Activated CD4-positive, alpha-beta T cell treated with anti-CD3 and anti-CD28 coated beads, Interleukin-2, amount 50 U/mL, for 16 hours (primary cell): ENCODE data around the gene ROPN1.

Experiments
- DNase-seq: peaks from one replicate; pipeline ENCODE4 v3.0.0-alpha.2; 2020

The ROPN1 gene

DNA sequence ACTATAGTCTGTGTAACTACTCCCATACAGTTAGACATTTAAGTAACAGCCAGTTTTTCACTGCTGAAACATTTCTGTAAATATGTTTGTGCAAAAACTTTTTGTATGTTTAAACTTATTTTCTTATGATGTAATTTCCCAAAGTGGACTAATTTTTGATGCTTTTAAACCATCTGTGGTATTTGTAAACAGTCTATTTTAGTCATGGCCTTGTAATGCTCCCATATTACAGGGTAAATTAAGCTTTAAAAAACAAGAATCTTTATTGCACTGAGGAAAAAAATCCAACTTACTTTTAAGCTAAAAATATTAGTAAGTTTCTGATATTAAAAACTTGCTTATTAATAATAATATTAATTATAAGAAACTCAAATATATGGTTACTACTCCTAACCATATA is 44.4 kb downstream of the ROPN1 start:
- DNase-seq = no peak

- DNase-seq = no peak
These were observed 50.4 kb downstream of the ROPN1 start for GRCh38 chr3:123941542-123941941.

DNA sequence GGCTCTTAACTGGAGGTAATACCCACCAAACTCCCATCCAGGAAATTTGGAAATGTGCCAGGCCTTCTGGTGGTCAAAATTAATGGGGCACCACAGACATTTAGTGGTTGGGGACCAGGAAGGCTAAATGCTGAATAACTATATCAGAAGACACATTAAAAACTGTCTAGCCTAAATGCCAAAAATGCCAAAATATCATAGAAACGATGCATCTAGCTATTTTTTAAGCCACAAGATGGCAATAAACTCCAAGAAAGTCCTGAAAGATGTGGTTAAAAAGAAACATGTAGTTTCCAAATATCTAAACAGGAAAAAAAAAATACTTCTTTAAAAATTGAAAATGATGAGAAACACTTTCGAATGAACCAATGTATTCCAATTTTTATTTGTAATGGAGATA is 50.8 kb downstream of the ROPN1 start:
- no peak for DNase-seq

GRCh38 chr3:123939706-123940105 is 52.2 kb downstream of the ROPN1 start:
- DNase-seq = no peak

DNA sequence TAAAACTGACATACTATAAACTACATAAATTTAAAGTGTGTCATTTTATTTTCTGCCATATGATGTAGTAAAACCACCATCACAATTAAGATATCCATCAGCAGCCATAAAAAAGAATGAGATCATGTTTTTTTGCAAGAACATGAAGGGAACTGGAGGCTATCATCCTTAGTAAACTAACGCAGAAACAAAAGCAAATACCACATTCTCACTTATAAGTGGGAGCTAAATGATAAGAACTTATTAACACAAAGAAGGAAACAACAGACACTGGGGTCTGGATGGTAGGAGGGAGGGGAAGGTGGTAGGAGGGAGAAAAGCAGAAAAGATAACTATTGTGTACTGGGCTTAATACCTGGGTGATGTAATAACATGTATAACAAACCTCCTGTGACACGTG is 55.5 kb downstream of the ROPN1 start:
- DNase-seq = no peak

GRCh38 chr3:123935830-123936229 is 56.1 kb downstream of the ROPN1 start:
- DNase-seq = no peak

GRCh38 chr3:123934250-123934649 is 57.7 kb downstream of the ROPN1 start:
- DNase-seq = no peak

DNA sequence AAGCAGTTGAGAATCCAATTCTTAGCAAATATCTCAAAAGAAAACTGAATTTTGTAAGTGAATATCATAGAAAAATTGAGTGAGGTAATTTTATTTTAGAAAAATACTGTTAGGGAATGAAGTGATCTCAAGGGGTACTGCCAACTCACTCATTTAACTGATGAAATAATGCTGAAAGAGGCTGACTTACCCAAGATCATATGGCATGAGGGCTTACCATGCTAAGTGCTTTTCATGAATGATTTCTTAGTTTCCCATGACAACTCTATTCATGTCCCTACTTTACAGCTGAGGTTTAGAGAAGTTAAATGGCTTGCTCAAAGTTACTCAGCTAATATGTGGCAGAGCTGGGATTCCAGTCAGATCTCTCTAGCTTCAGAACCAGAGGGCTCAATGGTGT is 61.5 kb downstream of the ROPN1 start:
- DNase-seq = no peak

GRCh38 chr3:123929325-123929724 is 62.6 kb downstream of the ROPN1 start:
- DNase-seq = no peak

DNA sequence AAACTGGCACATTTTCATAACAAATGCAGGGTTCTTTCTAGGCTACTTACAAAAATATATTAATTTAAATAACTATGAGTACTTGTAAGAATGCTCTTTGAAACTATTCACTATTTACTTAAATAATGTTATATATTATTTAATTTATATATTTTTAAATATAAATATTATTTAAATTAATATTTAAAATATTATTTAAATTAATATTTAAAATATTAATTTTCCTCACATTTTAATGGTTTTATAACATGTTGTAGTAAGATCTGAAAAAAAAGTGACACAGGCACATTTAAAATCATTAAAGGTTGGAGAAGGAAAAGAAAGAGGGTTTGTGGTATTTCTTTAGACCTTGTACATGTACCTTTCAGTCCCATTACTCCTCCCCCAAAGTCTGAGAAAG is 65.5 kb downstream of the ROPN1 start:
- no peak for DNase-seq

DNA sequence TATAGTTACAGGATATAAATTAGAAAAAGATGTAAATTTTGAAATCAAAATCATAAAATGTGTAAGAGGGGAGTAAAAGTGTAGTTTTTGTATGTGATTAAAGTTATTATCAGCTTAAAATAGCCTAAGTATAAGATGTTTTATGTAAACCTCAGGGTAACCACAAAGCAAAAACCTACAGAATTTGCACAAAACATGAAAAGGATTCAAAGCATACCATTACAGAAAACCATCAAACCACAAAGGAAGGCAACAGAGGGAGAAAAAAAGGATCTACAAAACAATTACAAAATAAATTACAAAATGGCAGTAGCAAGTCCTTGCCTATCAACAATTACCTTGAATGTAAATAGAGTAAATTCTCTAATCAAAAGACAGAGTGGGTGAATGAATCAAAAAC is 71.1 kb downstream of the ROPN1 start:
- no peak for DNase-seq

GRCh38 chr3:123920383-123920782 is 71.5 kb downstream of the ROPN1 start:
- DNase-seq = no peak

- no peak for DNase-seq
These were observed 72.6 kb downstream of the ROPN1 start for GRCh38 chr3:123919353-123919752.
